Caco-2 (cell line): ENCODE data around the gene TTLL5. TPM values are rescaled to one million over a fixed set of nuclear protein-coding genes. Genes with fewer than 3 reads are reported as not detected.

Source experiments
- BruUV-seq: library from RNA; stranded (reverse); fragments of 400-500 nt; replicated peaks from 2 replicates; lab custom pipeline; 2021; lab: Mats Ljungman, UMichigan
- CTCF ChIA-PET: fragments of 300-600 bp; sonication (Branson Sonifier 250); formaldehyde crosslinking; loops from one replicate; lab custom pipeline; 2022; ENCODE audit warnings: antibody characterized with exemption; lab: Charles Lee
- POLR2A ChIA-PET: fragments of 300-600 bp; sonication (Branson Sonifier 250); formaldehyde crosslinking; loops from one replicate; lab custom pipeline; 2022; ENCODE audit warnings: antibody characterized with exemption; lab: Charles Lee
- DNase-seq, 2 experiments: peaks; one replicate each; pipeline versions ENCODE4 v3.0.0 to v3.0.0-alpha.2; 2020 to 2022
- H3K27me3 ChIP-seq: replicated peaks from 2 replicates; pipeline ENCODE4 v1.6.0; 2011; ENCODE audit warnings: low read length; ENCODE audit not compliant: control insufficient read depth, insufficient read depth
- H3K36me3 ChIP-seq: 2 replicates; pipeline ENCODE4 v1.5.1; 2011; ENCODE audit warnings: low read length; ENCODE audit not compliant: control insufficient read depth, insufficient read depth
- H3K4me1 ChIP-seq: fragments of 250-450 bp; sonication (Bioruptor Pico); 2 replicates; pipeline ENCODE4 v1.5.1; 2020; ENCODE audit warnings: mild to moderate bottlenecking
- H3K4me3 ChIP-seq: 2 replicates; pipeline ENCODE4 v1.5.1; 2011; ENCODE audit warnings: low read depth, mild to moderate bottlenecking, control low read depth, low read length
- H3K9me3 ChIP-seq: fragments of 250-450 bp; sonication (Bioruptor Pico); 2 replicates; pipeline ENCODE4 v1.5.1; 2020; ENCODE audit warnings: mild to moderate bottlenecking, moderate library complexity
- H3K27ac Mint-ChIP-seq: one replicate; pipeline ENCODE4 v1.8.0; 2022; ENCODE audit warnings: mixed read lengths; ENCODE audit not compliant: unreplicated experiment
- H3K27me3 Mint-ChIP-seq: one replicate; pipeline ENCODE4 v1.8.0; 2022; ENCODE audit warnings: mixed read lengths; ENCODE audit not compliant: insufficient read depth, unreplicated experiment
- H3K36me3 Mint-ChIP-seq: one replicate; pipeline ENCODE4 v1.8.0; 2022; ENCODE audit warnings: mild to moderate bottlenecking, mixed read lengths; ENCODE audit not compliant: insufficient read depth, unreplicated experiment
- H3K4me1 Mint-ChIP-seq: one replicate; pipeline ENCODE4 v1.8.0; 2022; ENCODE audit warnings: low read depth, mixed read lengths; ENCODE audit not compliant: unreplicated experiment
- H3K4me3 Mint-ChIP-seq: one replicate; pipeline ENCODE4 v1.8.0; 2022; ENCODE audit warnings: mild to moderate bottlenecking, moderate library complexity, mixed read lengths; ENCODE audit not compliant: unreplicated experiment
- H3K9me3 Mint-ChIP-seq: one replicate; pipeline ENCODE4 v1.8.0; 2022; ENCODE audit warnings: mixed read lengths; ENCODE audit not compliant: unreplicated experiment
- CTCF ChIP-seq, 2 experiments: fragments of 200-600 bp in 1 of 2; IDR thresholded peaks; 1 replicate in 1 of 2; 2 replicates in 1 of 2; pipeline versions ENCODE4 v1.5.1 to v1.8.0; 2011 to 2022; ENCODE audit warnings: antibody characterized with exemption in 1 of 2, control low read depth in 1 of 2, inconsistent platforms in 1 of 2, low read depth in 1 of 2, low read length in 1 of 2, mild to moderate bottlenecking in 1 of 2, moderate library complexity in 1 of 2; ENCODE audit not compliant: insufficient read depth in 1 of 2, severe bottlenecking in 1 of 2, unreplicated experiment in 1 of 2
- intact Hi-C: fragments of 100-400 bp; cut with micrococcal nuclease; formaldehyde crosslinking; loops from one replicate; pipeline ENCODE4 v1.10.0; 2022; ENCODE audit not compliant: unreplicated experiment
- total RNA-seq: library from RNA; stranded (reverse); gene quantifications from 2 replicates; pipeline ENCODE4 v1.2.3, GENCODE V29; 2022

Gene TTLL5
- total RNA-seq, 1 experiment from 2014 or later: 38.2 TPM

- BruUV-seq: no TSS peak
- CTCF ChIA-PET: interaction anchor here (0.9 to 6.4 kb wide), 4 partner anchors 48 to 321 kb away, joined by 3 to 65 read pairs (median 8); partner anchors contain the start of gene FLVCR2
- no peaks in the 10 kb centered on the region for H3K9me3 Mint-ChIP-seq
- H3K4me3 ChIP-seq: peak overlapping the region; percentile 87
- no peaks in the 10 kb centered on the region for H3K27me3 ChIP-seq
- no peak for TF ChIP-seq CTCF (IDR thresholded peaks at IDR 0.05; ENCODE audit: insufficient read depth in 1 of 2, low read depth in 1 of 2, low read length in 1 of 2, severe bottlenecking in 1 of 2, unreplicated experiment in 1 of 2)
- H3K9me3 ChIP-seq: no peaks in the 10 kb centered on the region
- intact Hi-C loops: loop anchor here (2.0 kb wide), 1 partner anchor 141 kb away; no protein-coding TSS in a partner anchor
- H3K4me1 Mint-ChIP-seq: no peaks in the 10 kb centered on the region
- H3K27me3 Mint-ChIP-seq: no peaks in the 10 kb centered on the region
- peak overlapping the region; percentile 92 for H3K4me3 Mint-ChIP-seq
- peaks cover 21% of the 10 kb centered on the region for H3K36me3 Mint-ChIP-seq
- peak overlapping the region; percentile 92 for H3K27ac Mint-ChIP-seq
- DNase-seq: no peak
- H3K36me3 ChIP-seq: no peaks in the 10 kb centered on the region
- POLR2A ChIA-PET: interaction anchor here (0.6 to 1.0 kb wide), 9 partner anchors 10 to 898 kb away, joined by 3 to 6 read pairs (median 3); no protein-coding TSS in a partner anchor
- no peaks in the 10 kb centered on the region for H3K4me1 ChIP-seq
These were observed 411 bp downstream of the TTLL5 start for GRCh38 chr14:75661499-75661814.

- Histone ChIP-seq H3K36me3 (no peaks in the 10 kb centered on the region), H3K27me3 (no peaks in the 10 kb centered on the region), H3K9me3 (no peaks in the 10 kb centered on the region), H3K4me3 (no peak overlapping the region), H3K4me1 (no peaks in the 10 kb centered on the region)
- H3K4me1 Mint-ChIP-seq: no peaks in the 10 kb centered on the region
- TF ChIP-seq CTCF (IDR thresholded peaks at IDR 0.05; ENCODE audit: insufficient read depth in 1 of 2, low read depth in 1 of 2, low read length in 1 of 2, severe bottlenecking in 1 of 2, unreplicated experiment in 1 of 2): no peak
- peak overlapping the region; percentile 34 for H3K4me3 Mint-ChIP-seq
- H3K36me3 Mint-ChIP-seq: peaks cover 26% of the 10 kb centered on the region
- no peak overlapping the region for H3K27ac Mint-ChIP-seq
- ChIA-PET POLR2A (interaction anchor here (0.6 kb wide), 1 partner anchor 88 kb away, joined by 3 read pairs; no protein-coding TSS in a partner anchor), CTCF (no interaction called here)
- no peak for DNase-seq
- no TSS peak for BruUV-seq
- no peaks in the 10 kb centered on the region for H3K27me3 Mint-ChIP-seq
- intact Hi-C loops: no loop called here
- H3K9me3 Mint-ChIP-seq: no peaks in the 10 kb centered on the region
These were observed 1.9 kb downstream of the TTLL5 start for GRCh38 chr14:75662966-75663365.

GRCh38 chr14:75667099-75667765, 6.2 kb downstream of the TTLL5 start:
- no peak for TF ChIP-seq CTCF (IDR thresholded peaks at IDR 0.05; ENCODE audit: insufficient read depth in 1 of 2, low read depth in 1 of 2, low read length in 1 of 2, severe bottlenecking in 1 of 2, unreplicated experiment in 1 of 2)
- no peaks in the 10 kb centered on the region for H3K27me3 ChIP-seq
- no peaks in the 10 kb centered on the region for H3K36me3 ChIP-seq
- intact Hi-C loops: no loop called here
- H3K4me3 ChIP-seq: no peak overlapping the region
- no peaks in the 10 kb centered on the region for H3K9me3 ChIP-seq
- Mint-ChIP-seq H3K4me1 (no peaks in the 10 kb centered on the region), H3K27ac (no peak overlapping the region), H3K4me3 (no peak overlapping the region), H3K27me3 (no peaks in the 10 kb centered on the region), H3K9me3 (no peaks in the 10 kb centered on the region), H3K36me3 (peaks cover 29% of the 10 kb centered on the region)
- DNase-seq: no peak
- no peaks in the 10 kb centered on the region for H3K4me1 ChIP-seq
- ChIA-PET CTCF (interaction anchor here (1.0 kb wide), 1 partner anchor 90 kb away, joined by 3 read pairs; no protein-coding TSS in a partner anchor), POLR2A (no interaction called here)
- BruUV-seq: no TSS peak
